NCI-H2196 treated with DMSO at 0.1 percent for 48 hours (cell line): ENCODE measurements around the gene CHTF8.
"Not testable (repeated sequence)": the region's sequence is repeated elsewhere in the genome, so short reads cannot be mapped to it uniquely, and the experiment has no call there.

Experiments used
- DNase-seq: peaks from one replicate; lab custom pipeline; 2025; ENCODE audit not compliant: unreplicated experiment; lab: John Stamatoyannopoulos, UW

CHTF8 gene, protein sequence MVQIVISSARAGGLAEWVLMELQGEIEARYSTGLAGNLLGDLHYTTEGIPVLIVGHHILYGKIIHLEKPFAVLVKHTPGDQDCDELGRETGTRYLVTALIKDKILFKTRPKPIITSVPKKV

DNA sequence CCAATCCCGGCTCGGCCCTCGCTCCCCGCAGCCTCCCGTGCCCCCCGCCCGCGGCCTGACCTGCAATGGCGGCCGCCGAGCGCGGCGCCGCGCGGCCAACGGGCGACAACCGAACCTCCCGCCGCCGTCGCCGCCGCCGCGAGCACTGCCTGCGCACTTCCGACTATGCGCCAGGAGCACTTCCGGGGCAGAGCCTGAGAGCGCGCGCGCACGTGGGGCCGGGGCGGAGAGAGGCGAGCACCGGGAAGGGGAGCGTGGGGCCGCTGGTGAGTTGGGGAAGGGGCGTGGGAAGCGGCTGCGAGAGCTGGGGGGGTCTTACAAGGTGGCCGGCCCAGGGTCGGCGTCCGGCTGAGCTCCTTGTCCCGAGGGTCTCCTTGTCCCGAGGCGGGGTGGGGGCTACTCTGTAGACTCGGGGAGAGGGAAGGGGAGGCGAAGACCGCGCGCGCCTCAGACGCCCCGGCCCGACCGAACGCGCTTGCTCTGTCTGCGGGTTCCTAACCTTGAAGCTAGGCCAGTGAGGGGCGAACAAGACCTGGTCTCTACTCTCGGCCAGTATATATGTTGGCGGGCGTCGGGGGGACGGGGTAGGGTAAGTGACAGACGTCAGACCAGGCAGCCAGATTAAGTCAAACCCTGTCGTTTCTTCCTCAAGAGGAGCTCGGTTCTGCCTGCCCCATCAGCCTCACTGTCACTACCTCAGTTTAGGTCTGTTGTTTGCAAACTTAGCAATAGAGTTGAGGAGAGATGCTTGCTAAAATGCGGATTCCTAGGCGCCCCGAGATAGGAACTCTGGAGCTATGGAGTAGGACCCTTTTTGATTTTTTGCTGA is at the start of gene CHTF8, which contains the start of gene UTP4:
TSS of gene CHTF8 (minus strand) at position 165 of the 829 bp plus-strand sequence. CDS start 11,130 bp downstream, outside the sequence.
TSS of gene UTP4 (plus strand) at position 226 of the 829 bp plus-strand sequence. CDS start 811 bp downstream, outside the sequence.
- peak; percentile 30 for DNase-seq

DNA sequence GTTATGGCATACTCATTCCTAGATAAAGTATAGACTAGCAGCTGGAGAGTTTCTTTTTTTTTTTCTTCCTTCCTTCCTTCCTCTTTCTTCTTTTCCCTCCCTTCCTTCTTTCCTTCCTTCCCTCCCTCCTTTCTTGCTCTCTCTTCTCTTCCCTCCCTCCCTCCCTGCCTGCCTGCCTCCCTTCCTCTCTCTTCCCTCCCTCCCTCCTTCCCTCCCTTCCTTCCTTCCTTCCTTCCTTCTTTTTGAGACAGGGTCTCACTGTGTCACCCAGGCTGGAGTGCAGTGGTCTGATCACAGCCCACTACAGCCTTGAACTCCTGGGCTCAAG is 47.6 kb upstream of the CHTF8 start:
- no peak for DNase-seq

DNA sequence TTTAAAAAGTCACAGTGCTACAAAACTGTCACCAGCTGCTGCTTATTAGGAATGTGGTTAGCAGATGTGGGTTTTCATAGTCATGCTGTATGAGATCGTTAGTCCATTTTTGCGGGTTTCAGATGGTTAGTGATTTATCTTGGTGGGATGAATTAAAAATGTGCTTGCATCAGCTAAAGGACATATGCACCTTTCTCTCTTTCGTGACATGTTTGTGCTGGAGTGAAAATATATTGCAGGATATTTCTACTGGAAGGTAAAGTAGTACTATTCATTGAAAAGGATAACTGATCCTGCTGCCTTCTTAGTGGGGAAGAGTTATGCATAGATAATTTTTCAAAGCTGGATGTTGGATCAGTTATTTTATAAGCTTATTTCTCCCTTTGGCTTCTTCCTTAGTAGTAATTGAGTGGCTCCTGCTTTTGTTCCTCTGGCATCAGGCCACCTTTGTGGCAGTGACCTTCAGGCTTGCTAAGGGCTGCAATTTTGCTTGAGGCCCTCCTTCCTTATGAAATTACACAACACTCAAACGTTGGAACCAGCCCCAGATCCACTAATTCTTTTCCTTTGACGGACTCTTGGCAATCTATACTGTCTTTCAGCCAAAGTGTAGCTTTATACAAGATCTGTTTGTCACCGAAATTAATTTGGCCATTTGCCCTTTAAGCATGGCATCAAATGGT is 47.1 kb upstream of the CHTF8 start:
- DNase-seq = peak; percentile 25

DNA sequence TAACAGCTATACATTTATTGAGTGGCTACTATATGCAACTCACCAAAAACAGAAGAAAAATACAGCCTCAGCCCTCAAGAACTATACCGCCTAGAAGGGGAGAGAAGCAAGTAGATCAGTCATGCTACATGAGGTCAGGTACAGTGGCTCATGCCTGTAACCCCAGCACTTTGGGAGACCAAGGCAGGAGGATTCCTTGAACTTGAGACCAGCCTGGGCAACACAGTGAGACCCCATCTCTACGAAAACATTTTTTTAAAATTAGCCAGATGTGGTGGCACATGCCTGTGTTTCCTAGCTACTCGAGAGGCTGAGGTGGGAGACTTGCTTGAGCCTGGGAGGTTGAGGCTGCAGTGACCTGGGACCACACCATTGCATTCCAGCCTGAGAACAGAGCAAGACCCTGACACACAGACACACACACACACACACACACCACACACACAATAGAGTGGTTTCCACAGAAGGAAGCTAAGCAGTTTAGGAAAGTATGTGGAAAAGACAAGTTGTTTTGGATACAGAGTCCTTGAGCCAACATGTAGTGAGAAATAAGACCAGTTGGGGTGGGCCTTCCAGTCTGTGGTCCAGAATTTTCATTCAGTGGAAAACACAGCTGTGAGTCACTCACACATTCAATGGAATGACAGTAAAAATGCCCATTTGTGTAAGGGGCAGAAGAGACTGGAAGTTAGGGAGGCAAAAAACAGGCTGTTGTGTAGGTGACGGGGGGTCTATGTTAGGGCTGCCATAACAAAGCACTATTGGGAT is 43.8 kb upstream of the CHTF8 start:
- no peak for DNase-seq

DNA sequence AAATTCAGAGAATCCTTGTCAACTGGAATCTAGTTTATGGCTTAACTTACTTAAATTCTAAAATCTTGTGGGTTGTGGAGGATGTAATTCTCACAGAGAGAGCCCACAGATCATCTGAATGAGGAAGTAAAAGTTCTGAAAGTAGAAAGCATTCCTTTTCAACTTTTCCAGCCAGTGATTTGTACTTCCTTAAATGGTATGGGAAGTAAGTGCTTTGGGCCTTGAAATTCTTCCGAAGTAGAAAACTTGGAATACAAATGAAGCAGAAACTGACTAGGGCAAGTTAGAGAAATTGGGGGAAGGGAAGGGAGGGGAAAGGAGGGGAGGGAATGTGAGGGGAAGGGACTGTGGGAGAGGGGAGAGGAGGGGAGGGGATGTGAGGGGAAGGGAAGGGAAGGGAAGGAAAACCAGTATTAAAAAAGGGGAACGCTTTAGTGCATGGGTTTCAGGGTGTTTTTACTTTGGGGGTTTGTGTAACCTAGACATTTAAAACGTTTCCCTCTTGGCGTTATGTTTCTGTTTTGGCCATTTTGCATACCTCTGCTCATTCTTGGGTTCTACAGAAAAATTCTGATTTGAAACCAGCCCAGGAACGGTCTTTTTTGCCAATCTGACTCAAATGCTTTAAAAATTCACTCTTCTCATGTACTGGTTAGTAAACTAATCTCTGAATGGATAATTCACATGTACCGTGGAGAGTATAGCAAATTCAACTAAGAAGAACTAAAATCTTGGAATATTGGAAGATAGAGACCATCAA is 39.1 kb upstream of the CHTF8 start:
- DNase-seq = no peak

DNA sequence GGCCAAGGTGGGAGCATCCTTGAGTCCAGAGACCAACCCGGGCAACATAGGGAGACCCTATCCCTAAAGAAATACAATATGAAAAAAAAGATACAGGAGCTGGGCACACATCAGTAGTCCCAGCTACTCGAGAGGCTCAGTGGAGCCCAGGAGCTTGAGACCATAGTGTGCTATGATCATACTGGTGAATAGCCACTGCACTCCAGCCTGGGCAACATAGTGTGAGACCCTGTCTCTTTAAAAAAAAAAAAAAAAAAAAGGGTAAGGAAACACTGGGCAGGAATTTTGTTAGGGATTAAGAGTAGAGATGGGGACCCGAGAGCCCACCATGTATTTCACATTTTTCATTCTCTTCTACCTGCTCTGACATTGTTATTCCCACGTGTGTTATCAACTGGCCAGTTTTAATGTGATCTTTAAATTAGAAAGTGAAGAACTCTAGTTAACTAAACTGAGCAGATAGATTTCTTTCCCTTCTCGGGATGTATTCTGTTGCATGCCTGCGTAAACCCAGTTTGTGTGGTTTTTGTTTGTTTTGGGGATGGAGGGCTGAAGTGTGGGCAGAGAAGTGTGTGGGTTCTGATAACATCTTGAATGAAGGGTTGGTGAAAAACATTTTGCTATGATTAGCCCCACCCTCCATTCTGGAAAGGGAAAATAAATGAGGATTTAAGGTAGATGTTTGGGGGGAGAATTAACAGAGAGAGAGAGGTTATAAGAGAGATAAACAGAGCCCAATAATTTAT is 37.4 kb upstream of the CHTF8 start:
- no peak for DNase-seq

DNA sequence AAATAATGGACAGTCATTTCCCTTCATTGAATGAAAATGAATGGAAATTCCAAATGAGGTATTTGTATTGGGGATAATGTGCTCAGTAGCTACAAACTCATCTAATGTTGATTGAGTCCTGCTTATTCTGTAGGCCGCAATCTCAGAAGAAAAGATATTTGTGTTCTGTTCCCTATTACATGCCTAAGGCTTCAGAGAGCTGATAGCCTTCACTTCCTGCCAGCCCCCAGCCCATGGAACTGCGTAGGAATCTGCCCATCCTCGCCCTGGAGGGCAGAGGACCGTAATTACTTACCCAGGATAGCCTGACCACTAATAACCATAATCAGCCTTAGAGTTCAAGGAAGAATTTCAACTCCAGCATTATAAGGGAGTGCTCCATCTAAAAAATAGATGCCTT is 36.7 kb upstream of the CHTF8 start:
- DNase-seq = no peak

DNA sequence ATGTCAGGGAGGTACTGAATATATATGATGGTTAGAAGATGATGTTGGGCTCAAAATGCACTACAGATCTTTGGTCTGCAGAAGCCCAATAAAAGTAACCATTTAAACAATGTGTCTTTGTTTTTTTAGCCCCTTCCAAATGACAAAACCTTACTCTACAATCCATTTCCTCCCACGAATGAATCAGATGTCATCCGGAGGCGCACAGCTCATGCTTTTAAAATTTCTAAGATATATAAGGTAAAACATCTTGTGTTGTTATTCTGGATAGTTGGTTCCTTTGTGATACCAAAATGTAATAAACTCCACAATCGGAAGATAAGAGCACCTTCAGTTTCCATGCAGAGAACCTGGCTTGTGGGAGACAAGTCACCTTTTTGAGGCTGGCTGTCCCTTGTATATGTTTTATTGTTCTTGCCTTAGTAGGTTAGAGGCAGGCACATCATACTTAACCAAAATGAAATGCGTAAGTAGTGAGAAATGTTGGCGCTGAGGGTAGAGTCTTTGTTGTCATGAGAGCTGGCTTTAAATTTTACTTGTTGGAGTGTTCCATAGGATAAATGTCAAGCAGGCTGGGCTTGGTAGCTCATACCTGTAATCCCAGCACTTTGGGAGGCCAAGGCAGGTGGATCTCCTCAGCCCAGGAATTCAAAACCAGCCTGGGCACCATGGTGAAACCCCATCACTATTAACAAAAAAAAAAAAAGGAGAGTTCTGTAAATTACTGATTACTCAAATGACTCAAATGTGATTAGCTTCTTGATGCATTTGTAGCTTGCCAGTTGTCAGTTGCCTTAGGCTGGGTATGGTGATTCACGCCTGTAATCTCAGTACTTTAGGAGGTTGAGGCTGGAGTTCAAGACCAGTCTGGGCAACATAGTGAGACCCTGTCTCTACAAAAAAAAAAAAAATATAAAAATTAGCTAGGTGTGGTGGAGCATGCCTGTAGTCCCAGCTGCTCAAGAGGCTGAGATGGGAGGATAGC is 34.9 kb upstream of the CHTF8 start:
- DNase-seq = no peak

DNA sequence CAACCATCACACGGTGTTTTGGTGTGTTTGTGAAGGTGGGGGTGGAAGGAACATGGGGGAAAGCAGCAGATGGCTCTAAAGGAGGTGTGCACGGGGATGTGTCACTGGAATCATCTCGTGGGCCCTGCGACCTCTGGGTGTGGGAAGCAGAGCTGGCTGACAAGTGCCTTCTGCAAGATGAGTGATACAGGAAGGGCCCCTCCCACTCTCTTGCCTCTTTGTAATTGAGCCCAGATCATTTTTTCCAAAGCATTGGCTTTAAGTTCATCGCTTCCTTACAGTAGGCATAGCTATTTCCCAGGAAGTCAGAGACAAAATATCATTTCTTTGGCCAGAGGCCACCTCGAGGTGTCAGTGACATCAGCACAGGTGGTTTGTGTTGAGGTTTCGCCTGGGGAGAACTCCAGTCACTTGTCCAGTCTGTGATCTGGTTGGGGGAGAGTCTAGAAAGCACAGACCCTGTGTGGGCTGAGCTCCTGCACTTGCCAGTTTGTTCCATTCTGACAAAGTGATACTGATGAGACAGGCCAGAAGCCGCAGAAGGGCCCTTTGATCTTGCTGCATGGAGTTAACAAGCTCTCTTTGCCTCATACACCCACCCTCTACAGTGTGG is 33.9 kb upstream of the CHTF8 start:
- no peak for DNase-seq

DNA sequence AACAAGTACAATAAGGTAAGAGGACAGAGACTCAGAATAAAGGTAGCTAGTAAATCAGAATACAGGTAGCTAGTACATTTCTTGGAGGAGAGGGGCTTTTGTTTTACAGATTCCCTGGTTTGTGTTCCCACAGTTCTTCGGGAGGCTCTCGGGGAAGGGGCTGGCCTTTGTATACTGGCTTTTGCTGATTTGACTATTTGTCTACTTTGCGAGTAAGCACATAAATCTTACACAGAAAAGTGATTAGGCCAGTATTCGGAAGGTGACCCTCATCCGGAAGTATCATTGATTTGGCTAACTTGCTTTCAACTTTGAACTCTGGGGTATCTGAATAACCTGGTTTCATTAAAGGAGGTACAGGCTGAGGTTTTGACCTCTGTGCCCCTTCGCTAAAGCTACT is 33.2 kb upstream of the CHTF8 start:
- no peak for DNase-seq

DNA sequence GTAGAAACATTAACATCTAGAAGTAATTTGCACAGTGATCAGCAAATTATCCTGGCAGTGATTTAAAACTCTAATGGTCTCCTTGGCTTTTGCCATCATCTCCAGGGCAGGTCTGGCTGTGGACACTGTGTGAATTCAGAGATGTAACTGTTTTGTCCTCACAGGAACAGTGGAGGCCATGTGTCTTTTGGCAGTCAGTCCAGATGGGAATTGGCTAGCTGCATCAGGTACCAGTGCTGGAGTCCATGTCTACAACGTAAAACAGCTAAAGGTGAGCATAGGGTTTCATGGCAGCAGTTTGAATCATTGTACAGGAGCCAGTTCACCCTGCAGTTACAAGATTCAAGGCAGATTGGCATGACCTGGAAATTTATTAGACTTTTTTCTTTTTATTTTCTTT is 27.8 kb upstream of the CHTF8 start:
- no peak for DNase-seq

DNA sequence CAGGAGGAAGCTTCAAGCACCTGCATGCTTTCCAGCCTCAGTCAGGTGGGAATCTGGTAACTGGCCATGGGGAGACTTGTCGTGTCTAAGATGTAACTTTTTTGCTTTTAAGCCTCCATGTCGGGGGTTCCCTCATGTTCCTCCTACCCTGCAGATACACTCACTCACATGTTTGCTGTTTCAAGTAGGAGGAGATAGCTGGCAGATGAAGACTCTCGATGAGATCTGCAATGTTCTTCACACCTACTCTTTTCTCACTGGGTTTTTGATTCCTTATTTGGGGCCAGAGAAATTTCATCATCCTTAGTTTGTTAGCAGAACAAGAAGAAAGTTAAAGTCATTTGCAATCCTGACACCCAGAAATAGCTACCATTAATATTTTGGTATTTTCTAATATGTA is 24.8 kb upstream of the CHTF8 start:
- DNase-seq = no peak

DNA sequence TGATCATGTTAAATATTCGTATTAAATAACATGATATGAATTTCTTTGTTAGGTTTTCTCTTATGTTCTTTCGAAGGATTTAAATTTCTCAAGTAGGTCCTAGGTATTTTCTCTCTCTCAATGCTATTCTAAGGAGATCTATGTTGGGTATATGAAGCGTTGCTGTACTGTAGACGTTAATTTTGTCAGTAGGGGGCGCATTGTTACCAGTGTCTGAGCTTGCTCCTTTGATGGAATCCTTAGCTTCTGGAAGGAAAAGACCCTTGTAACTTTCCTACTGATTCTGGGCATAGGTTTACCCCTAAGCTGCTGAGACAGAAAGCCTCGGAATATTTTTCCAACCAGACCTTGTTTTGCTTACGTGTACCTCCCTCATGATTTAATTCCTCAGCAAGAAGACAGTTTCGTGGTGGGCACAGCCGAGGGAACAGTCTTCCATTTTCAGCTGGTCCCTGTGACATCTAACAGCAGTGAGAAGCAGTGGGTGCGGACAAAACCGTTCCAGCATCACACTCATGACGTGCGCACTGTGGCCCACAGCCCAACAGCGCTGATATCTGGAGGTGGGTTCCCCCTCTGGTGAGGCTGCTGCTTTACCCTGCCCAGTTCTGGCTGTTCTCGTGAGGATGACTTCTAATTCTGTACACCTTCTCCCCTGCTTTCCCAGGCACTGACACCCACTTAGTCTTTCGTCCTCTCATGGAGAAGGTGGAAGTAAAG is 17.9 kb upstream of the CHTF8 start:
- DNase-seq = no peak

DNA sequence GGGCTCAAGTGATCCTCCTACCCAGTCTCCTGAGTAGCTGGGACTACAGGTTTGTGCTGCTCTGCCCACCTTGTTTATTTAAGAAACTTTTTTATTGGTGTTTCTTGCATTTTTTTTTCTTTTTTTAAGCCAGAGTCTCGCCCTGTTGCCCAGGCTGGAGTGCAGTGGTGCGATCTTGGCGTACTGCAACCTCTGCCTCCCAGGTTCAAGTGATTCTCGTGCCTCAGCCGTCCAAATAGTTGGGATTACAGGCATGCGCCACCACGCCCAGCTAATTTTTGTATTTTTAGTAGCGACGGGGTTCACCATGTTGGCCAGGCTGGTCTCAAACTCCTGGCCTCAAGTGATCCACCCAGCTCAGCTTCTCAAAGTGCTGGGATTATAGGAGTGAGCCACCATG is 17.2 kb upstream of the CHTF8 start:
- DNase-seq = not testable (repeated sequence)

DNA sequence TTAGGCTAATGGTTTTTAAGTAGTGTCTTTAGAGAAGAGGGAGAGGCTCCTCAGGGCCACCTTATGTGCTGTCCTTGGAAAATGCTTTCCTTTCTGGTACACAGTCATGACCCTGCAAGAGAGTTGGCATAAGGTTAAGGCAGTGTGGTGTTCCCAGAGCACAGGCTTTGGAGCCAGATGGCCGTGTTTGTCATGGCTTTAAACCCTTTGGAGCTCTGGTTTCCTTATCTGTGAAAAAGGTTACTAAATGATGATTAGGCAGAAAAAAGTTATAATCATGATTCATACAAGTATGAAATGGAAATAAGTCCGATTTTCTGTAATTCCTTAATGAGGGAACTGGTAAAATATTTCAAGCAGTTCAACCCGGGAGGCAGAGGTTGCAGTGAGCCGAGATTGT is 13.3 kb upstream of the CHTF8 start:
- DNase-seq = no peak

DNA sequence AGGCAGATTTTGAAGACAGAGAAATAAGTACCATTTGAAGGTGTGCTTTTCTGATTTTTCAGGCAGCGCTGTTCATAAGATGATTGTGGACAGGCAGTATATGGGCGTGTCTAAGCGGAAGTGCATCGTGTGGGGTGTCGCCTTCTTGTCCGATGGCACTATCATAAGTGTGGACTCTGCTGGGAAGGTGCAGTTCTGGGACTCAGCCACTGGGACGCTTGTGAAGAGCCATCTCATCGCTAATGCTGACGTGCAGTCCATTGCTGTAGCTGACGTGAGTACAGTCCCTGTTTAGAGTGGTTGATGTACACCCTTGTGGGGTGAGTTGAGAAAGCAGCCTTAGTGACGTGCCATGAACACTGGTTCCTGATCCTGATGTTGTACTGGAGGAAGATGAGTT is 10.7 kb upstream of the CHTF8 start:
- no peak for DNase-seq

DNA sequence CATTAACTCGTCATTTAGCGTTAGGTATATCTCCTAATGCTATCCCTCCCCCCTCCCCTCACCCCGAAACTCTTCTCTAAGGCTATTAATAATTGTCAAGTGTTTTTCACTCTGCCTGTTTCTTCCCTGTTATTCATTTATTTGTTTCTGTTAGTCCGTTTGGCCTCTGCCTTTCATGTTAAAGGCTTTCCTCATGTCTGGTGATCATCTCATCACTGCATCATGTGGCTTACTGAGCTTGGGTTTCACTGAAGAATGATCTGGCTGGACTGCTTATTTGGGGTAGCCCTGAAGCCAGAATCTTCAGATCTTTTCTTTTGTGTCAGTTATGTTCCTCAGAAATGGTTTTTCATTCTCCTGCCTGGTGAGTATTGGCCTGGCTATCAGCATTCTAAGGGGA is 9.5 kb upstream of the CHTF8 start:
- no peak for DNase-seq

DNA sequence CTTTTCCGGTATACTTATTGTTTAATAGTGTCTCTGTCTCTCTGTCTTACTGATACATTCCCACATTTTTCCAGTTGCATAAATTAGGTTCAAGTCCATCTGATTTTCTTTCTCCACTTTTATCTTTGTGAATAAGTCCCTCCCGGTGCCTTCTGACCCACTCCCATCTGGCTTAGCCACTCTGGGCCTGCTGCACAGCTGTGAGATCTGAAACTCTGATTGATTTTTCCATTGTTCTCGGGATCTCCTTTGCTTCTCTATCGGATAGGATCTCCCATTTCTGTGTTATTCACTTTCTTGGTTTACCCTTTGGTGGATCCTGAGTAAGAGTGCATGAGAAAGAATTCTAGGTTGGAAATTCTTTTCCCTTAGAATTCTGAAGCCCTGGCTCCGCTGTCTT is 8.6 kb upstream of the CHTF8 start:
- DNase-seq = no peak
